ENCODE data around the gene ARHGAP24. TPM values are rescaled to one million over a fixed set of nuclear protein-coding genes. Genes with fewer than 3 reads are reported as not detected.

ARHGAP24 gene
- total and polyA plus RNA-seq, 2 experiments from 2014 or later: 0.21 to 0.36 TPM

DNA sequence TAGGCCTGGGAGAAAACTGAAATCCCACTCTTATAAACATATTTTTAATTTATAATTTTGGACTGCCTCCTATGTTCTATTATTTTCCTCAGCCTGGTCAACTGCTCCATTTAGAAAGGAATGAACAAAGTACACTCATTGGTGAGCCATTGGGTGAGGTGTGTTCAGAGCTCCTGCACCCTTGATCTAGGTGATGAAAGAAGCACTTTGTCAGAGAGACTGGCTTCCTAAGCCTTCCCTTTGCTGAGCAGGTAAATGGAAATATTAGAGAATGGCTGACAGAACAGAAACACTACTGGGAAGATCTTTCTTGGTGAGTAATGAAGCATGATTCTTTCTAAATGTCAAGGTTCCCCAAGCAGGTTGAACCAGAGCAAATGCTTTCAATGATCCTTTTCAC, 19.0 kb upstream of the ARHGAP24 start:
- H3K9me3 Mint-ChIP-seq: no peaks in the 10 kb centered on the region
- Histone ChIP-seq H3F3A (replicated peaks; ENCODE audit: low read depth) (no peaks in the 10 kb centered on the region), H3K79me2 (replicated peaks; ENCODE audit: insufficient read depth) (no peaks in the 10 kb centered on the region), H2AFZ (no peak overlapping the region), H4K20me1 (replicated peaks; ENCODE audit: insufficient read depth) (no peaks in the 10 kb centered on the region), H3K4me3 (no peak overlapping the region), H3K36me3 (ENCODE audit: insufficient read depth) (no peaks in the 10 kb centered on the region), H3K4me2 (no peak overlapping the region), H3K9me2 (ENCODE audit: insufficient read depth) (no peaks in the 10 kb centered on the region), H3K4me1 (ENCODE audit: insufficient read depth) (no peaks in the 10 kb centered on the region), H3K27me3 (ENCODE audit: insufficient read depth) (no peaks in the 10 kb centered on the region), H3K27ac (ENCODE audit: low read depth) (no peak overlapping the region)
- H3K36me3 Mint-ChIP-seq (ENCODE audit: low read depth): no peaks in the 10 kb centered on the region
- DNase-seq (ENCODE audit: low spot score): no peak
- no peaks in the 10 kb centered on the region for H3K27me3 Mint-ChIP-seq (ENCODE audit: insufficient read depth, low read depth, poor library complexity)
- H3K27ac Mint-ChIP-seq: no peak overlapping the region
- peaks cover 3% of the 10 kb centered on the region; the same call in 1 of the 3 replicates for H3K4me1 Mint-ChIP-seq
- TF ChIP-seq STAT1 (IDR thresholded peaks at IDR 0.05; ENCODE audit: unreplicated experiment) (no peak), EZH2 (IDR thresholded peaks at IDR 0.05; ENCODE audit: low read depth, unreplicated experiment) (no peak), JUNB (IDR thresholded peaks at IDR 0.05; ENCODE audit: unreplicated experiment) (no peak), ZNF114 (CRISPR knock-in tag; IDR thresholded peaks at IDR 0.05) (no peak), ZNF331 (CRISPR knock-in tag; IDR thresholded peaks at IDR 0.05; ENCODE audit: low read depth) (no peak), NANOG (IDR thresholded peaks at IDR 0.05; ENCODE audit: borderline replicate concordance) (no peak), POLR2AphosphoS5 (IDR thresholded peaks at IDR 0.05; ENCODE audit: low read depth) (no peak), EZH2phosphoT487 (IDR thresholded peaks at IDR 0.05; ENCODE audit: unreplicated experiment) (no peak)
- TF ChIP-seq, protein P1, sequence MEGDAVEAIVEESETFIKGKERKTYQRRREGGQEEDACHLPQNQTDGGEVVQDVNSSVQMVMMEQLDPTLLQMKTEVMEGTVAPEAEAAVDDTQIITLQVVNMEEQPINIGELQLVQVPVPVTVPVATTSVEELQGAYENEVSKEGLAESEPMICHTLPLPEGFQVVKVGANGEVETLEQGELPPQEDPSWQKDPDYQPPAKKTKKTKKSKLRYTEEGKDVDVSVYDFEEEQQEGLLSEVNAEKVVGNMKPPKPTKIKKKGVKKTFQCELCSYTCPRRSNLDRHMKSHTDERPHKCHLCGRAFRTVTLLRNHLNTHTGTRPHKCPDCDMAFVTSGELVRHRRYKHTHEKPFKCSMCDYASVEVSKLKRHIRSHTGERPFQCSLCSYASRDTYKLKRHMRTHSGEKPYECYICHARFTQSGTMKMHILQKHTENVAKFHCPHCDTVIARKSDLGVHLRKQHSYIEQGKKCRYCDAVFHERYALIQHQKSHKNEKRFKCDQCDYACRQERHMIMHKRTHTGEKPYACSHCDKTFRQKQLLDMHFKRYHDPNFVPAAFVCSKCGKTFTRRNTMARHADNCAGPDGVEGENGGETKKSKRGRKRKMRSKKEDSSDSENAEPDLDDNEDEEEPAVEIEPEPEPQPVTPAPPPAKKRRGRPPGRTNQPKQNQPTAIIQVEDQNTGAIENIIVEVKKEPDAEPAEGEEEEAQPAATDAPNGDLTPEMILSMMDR (conservative IDR thresholded peaks at IDR 0.05; ENCODE audit: low read depth in 2 of 2): no peak
- TF ChIP-seq, protein P2, sequence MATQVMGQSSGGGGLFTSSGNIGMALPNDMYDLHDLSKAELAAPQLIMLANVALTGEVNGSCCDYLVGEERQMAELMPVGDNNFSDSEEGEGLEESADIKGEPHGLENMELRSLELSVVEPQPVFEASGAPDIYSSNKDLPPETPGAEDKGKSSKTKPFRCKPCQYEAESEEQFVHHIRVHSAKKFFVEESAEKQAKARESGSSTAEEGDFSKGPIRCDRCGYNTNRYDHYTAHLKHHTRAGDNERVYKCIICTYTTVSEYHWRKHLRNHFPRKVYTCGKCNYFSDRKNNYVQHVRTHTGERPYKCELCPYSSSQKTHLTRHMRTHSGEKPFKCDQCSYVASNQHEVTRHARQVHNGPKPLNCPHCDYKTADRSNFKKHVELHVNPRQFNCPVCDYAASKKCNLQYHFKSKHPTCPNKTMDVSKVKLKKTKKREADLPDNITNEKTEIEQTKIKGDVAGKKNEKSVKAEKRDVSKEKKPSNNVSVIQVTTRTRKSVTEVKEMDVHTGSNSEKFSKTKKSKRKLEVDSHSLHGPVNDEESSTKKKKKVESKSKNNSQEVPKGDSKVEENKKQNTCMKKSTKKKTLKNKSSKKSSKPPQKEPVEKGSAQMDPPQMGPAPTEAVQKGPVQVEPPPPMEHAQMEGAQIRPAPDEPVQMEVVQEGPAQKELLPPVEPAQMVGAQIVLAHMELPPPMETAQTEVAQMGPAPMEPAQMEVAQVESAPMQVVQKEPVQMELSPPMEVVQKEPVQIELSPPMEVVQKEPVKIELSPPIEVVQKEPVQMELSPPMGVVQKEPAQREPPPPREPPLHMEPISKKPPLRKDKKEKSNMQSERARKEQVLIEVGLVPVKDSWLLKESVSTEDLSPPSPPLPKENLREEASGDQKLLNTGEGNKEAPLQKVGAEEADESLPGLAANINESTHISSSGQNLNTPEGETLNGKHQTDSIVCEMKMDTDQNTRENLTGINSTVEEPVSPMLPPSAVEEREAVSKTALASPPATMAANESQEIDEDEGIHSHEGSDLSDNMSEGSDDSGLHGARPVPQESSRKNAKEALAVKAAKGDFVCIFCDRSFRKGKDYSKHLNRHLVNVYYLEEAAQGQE (IDR thresholded peaks at IDR 0.05; ENCODE audit: unreplicated experiment): no peak
- TF ChIP-seq, protein P3, sequence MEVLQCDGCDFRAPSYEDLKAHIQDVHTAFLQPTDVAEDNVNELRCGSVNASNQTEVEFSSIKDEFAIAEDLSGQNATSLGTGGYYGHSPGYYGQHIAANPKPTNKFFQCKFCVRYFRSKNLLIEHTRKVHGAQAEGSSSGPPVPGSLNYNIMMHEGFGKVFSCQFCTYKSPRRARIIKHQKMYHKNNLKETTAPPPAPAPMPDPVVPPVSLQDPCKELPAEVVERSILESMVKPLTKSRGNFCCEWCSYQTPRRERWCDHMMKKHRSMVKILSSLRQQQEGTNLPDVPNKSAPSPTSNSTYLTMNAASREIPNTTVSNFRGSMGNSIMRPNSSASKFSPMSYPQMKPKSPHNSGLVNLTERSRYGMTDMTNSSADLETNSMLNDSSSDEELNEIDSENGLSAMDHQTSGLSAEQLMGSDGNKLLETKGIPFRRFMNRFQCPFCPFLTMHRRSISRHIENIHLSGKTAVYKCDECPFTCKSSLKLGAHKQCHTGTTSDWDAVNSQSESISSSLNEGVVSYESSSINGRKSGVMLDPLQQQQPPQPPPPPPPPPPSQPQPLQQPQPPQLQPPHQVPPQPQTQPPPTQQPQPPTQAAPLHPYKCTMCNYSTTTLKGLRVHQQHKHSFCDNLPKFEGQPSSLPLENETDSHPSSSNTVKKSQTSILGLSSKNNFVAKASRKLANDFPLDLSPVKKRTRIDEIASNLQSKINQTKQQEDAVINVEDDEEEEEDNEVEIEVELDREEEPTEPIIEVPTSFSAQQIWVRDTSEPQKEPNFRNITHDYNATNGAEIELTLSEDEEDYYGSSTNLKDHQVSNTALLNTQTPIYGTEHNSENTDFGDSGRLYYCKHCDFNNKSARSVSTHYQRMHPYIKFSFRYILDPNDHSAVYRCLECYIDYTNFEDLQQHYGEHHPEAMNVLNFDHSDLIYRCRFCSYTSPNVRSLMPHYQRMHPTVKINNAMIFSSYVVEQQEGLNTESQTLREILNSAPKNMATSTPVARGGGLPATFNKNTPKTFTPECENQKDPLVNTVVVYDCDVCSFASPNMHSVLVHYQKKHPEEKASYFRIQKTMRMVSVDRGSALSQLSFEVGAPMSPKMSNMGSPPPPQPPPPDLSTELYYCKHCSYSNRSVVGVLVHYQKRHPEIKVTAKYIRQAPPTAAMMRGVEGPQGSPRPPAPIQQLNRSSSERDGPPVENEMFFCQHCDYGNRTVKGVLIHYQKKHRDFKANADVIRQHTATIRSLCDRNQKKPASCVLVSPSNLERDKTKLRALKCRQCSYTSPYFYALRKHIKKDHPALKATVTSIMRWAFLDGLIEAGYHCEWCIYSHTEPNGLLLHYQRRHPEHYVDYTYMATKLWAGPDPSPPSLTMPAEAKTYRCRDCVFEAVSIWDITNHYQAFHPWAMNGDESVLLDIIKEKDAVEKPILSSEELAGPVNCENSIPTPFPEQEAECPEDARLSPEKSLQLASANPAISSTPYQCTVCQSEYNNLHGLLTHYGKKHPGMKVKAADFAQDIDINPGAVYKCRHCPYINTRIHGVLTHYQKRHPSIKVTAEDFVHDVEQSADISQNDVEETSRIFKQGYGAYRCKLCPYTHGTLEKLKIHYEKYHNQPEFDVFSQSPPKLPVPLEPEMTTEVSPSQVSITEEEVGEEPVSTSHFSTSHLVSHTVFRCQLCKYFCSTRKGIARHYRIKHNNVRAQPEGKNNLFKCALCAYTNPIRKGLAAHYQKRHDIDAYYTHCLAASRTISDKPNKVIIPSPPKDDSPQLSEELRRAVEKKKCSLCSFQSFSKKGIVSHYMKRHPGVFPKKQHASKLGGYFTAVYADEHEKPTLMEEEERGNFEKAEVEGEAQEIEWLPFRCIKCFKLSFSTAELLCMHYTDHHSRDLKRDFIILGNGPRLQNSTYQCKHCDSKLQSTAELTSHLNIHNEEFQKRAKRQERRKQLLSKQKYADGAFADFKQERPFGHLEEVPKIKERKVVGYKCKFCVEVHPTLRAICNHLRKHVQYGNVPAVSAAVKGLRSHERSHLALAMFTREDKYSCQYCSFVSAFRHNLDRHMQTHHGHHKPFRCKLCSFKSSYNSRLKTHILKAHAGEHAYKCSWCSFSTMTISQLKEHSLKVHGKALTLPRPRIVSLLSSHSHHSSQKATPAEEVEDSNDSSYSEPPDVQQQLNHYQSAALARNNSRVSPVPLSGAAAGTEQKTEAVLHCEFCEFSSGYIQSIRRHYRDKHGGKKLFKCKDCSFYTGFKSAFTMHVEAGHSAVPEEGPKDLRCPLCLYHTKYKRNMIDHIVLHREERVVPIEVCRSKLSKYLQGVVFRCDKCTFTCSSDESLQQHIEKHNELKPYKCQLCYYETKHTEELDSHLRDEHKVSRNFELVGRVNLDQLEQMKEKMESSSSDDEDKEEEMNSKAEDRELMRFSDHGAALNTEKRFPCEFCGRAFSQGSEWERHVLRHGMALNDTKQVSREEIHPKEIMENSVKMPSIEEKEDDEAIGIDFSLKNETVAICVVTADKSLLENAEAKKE (CRISPR knock-in tag; IDR thresholded peaks at IDR 0.05): no peak
- TF ChIP-seq, protein P4, sequence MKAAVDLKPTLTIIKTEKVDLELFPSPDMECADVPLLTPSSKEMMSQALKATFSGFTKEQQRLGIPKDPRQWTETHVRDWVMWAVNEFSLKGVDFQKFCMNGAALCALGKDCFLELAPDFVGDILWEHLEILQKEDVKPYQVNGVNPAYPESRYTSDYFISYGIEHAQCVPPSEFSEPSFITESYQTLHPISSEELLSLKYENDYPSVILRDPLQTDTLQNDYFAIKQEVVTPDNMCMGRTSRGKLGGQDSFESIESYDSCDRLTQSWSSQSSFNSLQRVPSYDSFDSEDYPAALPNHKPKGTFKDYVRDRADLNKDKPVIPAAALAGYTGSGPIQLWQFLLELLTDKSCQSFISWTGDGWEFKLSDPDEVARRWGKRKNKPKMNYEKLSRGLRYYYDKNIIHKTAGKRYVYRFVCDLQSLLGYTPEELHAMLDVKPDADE (IDR thresholded peaks at IDR 0.05): no peak
- ATAC-seq: no peak
- H3K4me3 Mint-ChIP-seq: no peak overlapping the region
